Upper lobe of right lung (tissue), 1 donor: ENCODE data around the gene P2RX2. TPM values are rescaled to one million over a fixed set of nuclear protein-coding genes. Genes with fewer than 3 reads are reported as not detected.

ENCODE experiments used
- ATAC-seq: fragments of 200-7000 bp; cut with Tn5 transposase; one replicate; pipeline ENCODE4 v1.9.1; 2020; ENCODE audit warnings: mild to moderate bottlenecking, moderate library complexity
- DNase-seq: peaks from one replicate; pipeline ENCODE4 v3.0.0-alpha.2; 2020
- H3K27ac ChIP-seq: fragments of 200-600 bp; one replicate; pipeline ENCODE4 v1.8.0; 2022
- H3K27me3 ChIP-seq: fragments of 200-600 bp; one replicate; pipeline ENCODE4 v1.8.0; 2022; ENCODE audit warnings: mild to moderate bottlenecking
- H3K36me3 ChIP-seq: fragments of 200-600 bp; one replicate; pipeline ENCODE4 v1.8.0; 2022
- H3K4me1 ChIP-seq: fragments of 200-600 bp; one replicate; pipeline ENCODE4 v1.8.0; 2022
- H3K4me3 ChIP-seq: fragments of 200-600 bp; one replicate; pipeline ENCODE4 v1.8.0; 2022; ENCODE audit warnings: mild to moderate bottlenecking
- H3K9me3 ChIP-seq: fragments of 200-600 bp; one replicate; pipeline ENCODE4 v1.8.0; 2022
- CTCF ChIP-seq: fragments of 200-600 bp; IDR thresholded peaks from one replicate; pipeline ENCODE4 v1.8.0; 2022; ENCODE audit warnings: antibody characterized with exemption
- intact Hi-C: fragments of 100-400 bp; cut with DNase I; formaldehyde crosslinking; loops from one replicate; pipeline ENCODE4 v1.11.0; 2022
- total RNA-seq: library from RNA; stranded (reverse); fragmentation: NEBNext Ultra II Directional; extraction: Animal tissue kit (Norgen Biotek cat#: 25700); gene quantifications from one replicate; pipeline ENCODE4 v1.2.1, GENCODE V29; 2021
- donor health status: DM: no; HTN: yes; CAD: no; lungs with severe emphysema.

Gene P2RX2
- total RNA-seq, 1 donor from 2014 or later, result 0.55 TPM

- Histone ChIP-seq H3K4me3 (no peak overlapping the region), H3K27ac (no peak overlapping the region), H3K9me3 (no peaks in the 10 kb centered on the region), H3K27me3 (no peaks in the 10 kb centered on the region), H3K36me3 (peaks cover 93% of the 10 kb centered on the region), H3K4me1 (no peaks in the 10 kb centered on the region)
- no peak for TF ChIP-seq CTCF
- intact Hi-C loops, result no loop called here
- ATAC-seq (no peak), DNase-seq (no peak)
Measured at GRCh38 chr12:132657004-132657727, 38.6 kb downstream of the P2RX2 start.

- Histone ChIP-seq H3K4me3 (no peak overlapping the region), H3K9me3 (no peaks in the 10 kb centered on the region), H3K36me3 (peaks cover 88% of the 10 kb centered on the region), H3K4me1 (no peaks in the 10 kb centered on the region), H3K27ac (no peak overlapping the region), H3K27me3 (no peaks in the 10 kb centered on the region)
- DNase-seq (no peak), ATAC-seq (no peak)
- no peak for TF ChIP-seq CTCF
- intact Hi-C loops, result no loop called here
Measured at GRCh38 chr12:132658149-132658894, 39.7 kb downstream of the P2RX2 start.

- DNase-seq (no peak), ATAC-seq (no peak)
- intact Hi-C loops, result no loop called here
- Histone ChIP-seq H3K27me3 (no peaks in the 10 kb centered on the region), H3K27ac (no peak overlapping the region), H3K9me3 (no peaks in the 10 kb centered on the region), H3K4me1 (no peaks in the 10 kb centered on the region), H3K36me3 (peaks cover 88% of the 10 kb centered on the region), H3K4me3 (no peak overlapping the region)
- no peak for TF ChIP-seq CTCF
Measured at GRCh38 chr12:132659146-132659545, 40.6 kb downstream of the P2RX2 start.

DNA sequence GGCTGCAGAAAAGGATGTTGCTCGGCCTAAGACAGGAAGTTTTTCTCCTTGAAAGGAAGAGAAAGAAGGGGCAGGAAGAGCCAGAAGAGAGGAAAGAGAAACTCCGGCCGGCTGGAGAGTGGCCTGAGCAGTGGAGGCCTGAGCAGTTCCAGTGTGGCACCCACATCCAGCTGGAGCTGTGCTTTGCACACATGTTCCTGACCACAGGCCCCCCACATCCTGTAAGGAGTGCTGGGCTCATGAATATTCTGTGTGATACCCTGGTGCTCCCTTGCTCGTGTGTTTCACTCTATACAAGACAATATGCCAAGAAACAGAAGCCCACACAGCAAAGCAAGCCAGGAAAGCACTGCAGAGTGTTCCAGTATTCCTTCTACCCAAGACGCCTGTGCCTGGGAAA is 41.5 kb downstream of the P2RX2 start:
- Histone ChIP-seq H3K27ac (no peak overlapping the region), H3K9me3 (no peaks in the 10 kb centered on the region), H3K4me3 (no peak overlapping the region), H3K4me1 (no peaks in the 10 kb centered on the region), H3K36me3 (peaks cover 86% of the 10 kb centered on the region), H3K27me3 (no peaks in the 10 kb centered on the region)
- intact Hi-C loops, result no loop called here
- no peak for TF ChIP-seq CTCF
- DNase-seq, result no peak
- ATAC-seq, result no peak

DNA sequence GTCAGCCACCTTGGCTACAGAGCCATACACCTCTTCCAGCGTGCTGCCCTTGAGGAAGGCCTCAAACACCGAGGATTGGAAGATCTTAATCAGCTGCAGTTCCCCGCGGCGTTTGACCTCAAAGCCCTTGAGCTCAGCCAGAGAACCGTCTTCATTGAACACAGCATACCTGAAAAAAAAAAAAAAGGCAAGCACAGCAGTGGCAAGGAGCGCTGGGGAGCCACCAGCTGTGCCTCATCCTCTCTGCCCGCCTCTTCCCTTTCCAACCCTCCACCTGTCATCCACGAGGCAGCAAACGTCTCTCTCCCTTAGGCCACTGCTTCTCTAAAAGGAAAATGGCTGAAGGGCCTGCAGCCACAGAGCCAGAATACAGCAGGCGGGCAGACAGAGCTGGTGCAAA is 42.4 kb downstream of the P2RX2 start:
- DNase-seq, result no peak
- TF ChIP-seq CTCF, result no peak
- H3K27ac ChIP-seq, result no peak overlapping the region
- H3K27me3 ChIP-seq, result no peaks in the 10 kb centered on the region
- no peaks in the 10 kb centered on the region for H3K4me1 ChIP-seq
- H3K36me3 ChIP-seq, result peaks cover 84% of the 10 kb centered on the region
- intact Hi-C loops, result no loop called here
- ATAC-seq, result no peak
- H3K4me3 ChIP-seq, result no peak overlapping the region
- H3K9me3 ChIP-seq, result no peaks in the 10 kb centered on the region
